ENCODE measurements around the gene DROSHA.
"Not testable (repeated sequence)": the region's sequence is repeated elsewhere in the genome, so short reads cannot be mapped to it uniquely, and the experiment has no call there.

DROSHA gene

DNA sequence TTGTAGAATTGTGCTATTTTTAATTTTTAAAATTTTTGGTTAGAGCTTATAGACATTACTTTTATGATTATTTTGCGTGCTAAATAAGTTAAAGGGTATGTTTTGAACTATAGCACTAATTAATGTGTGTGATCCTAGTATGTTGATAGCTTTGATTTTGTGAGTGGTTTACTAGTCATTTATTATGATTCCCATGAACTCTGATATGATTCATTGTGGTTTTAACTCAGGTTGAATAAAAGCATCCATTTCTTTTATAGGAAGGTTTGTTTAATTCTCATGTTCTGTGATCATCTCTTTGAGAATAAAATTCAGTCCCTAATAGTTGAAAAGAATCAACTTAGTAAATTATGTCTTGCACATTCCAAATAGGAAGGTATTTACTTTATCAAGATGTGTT lies 22.7 kb upstream of the DROSHA start:
- ChIA-PET POLR2A (no interaction called here), CTCF (interaction anchor here (1.1 kb wide), 1 partner anchor 12 kb away, joined by 5 read pairs; no protein-coding TSS in a partner anchor)
- TF ChIP-seq, protein P1, sequence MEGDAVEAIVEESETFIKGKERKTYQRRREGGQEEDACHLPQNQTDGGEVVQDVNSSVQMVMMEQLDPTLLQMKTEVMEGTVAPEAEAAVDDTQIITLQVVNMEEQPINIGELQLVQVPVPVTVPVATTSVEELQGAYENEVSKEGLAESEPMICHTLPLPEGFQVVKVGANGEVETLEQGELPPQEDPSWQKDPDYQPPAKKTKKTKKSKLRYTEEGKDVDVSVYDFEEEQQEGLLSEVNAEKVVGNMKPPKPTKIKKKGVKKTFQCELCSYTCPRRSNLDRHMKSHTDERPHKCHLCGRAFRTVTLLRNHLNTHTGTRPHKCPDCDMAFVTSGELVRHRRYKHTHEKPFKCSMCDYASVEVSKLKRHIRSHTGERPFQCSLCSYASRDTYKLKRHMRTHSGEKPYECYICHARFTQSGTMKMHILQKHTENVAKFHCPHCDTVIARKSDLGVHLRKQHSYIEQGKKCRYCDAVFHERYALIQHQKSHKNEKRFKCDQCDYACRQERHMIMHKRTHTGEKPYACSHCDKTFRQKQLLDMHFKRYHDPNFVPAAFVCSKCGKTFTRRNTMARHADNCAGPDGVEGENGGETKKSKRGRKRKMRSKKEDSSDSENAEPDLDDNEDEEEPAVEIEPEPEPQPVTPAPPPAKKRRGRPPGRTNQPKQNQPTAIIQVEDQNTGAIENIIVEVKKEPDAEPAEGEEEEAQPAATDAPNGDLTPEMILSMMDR (IDR thresholded peaks at IDR 0.05; ENCODE audit: control extremely low read depth, extremely low read depth, low read depth, missing control alignments) = no peak
- no peak for DNase-seq (ENCODE audit: extremely low spot score)

DNA sequence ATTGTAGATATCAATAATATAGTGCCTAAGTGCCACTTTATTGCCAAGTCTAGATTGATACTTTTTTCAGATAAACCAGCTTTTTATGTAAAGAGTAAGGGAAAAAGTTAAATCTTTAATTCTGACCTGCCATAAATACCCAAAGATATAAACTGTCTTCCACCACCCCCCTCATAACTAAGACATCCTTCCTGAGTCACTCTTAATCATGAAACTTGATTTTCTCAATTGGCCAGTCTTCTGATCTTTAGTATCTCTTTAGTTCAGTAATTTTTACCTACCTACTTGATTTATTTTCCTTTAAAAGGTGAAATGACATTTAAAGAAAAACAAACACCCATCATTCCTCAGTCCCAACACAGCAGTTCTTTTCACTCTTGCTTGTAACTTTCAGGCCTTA lies 22.0 kb upstream of the DROSHA start:
- DNase-seq (ENCODE audit: extremely low spot score) = no peak
- ChIA-PET CTCF (interaction anchor here (1.1 kb wide), 1 partner anchor 11 kb away, joined by 5 read pairs; no protein-coding TSS in a partner anchor), POLR2A (no interaction called here)
- TF ChIP-seq, protein P1 (IDR thresholded peaks at IDR 0.05; ENCODE audit: control extremely low read depth, extremely low read depth, low read depth, missing control alignments) = no peak

DNA sequence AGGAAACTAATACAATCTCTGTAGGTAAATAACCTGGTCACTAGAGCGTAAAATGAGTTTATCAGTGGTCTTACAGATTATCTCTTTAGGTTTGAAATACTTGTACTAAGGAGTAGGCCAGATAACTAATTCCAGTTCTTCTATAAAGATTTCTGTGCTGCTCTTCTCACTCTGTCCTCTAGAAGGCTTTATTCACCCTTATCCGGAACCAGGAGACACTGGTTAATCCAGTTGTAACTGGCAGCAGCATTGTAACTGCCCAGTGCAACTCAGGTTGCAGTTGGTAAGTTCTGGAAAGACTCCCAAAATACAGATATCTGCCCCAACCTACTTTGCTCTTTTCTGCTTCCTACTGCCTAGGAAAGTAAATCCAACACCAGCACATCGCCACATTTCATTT lies 20.0 kb upstream of the DROSHA start:
- TF ChIP-seq, protein P1 (IDR thresholded peaks at IDR 0.05; ENCODE audit: control extremely low read depth, extremely low read depth, low read depth, missing control alignments) = no peak
- ChIA-PET POLR2A (no interaction called here), CTCF (no interaction called here)
- no peak for DNase-seq (ENCODE audit: extremely low spot score)

DNA sequence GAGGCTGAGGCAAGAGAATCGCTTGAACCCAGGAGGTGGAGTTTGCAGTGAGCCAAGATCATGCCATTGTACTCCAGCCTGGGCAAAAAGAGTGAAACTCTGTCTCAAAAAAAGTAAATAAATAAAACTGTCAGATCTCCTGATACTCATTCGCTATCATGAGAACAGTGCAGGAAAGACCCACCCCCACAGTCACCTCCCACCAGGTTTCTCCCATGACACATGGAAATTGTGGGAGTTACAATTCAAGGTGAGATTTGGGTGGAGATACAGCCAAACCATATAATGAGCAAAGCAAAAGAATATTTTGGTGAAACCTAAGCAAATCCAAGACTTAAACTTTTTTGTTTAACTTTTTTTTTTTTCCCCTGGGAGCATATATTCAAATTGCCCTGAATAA lies 17.2 kb upstream of the DROSHA start:
- CTCF ChIA-PET; DNase-seq (ENCODE audit: extremely low spot score); POLR2A ChIA-PET: not testable (repeated sequence)

DNA sequence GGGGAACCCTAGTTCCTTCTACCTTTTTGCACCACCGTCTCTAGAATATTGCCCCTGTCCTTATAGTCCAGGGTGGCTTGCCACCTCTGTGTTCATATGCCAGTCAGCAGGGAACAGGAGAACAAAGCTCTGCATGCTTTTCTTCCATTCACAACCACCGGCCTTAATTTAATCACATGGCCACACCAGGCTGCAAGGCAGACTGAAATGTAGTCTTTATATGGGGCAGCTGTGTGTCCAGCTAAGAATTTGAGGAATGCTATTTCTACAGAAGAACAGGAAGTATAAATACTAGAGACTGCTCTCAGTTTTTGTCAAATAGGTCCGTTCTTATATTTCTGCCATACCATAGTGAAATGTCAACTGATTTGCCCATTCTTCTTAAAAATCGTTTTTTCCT lies 6.0 kb upstream of the DROSHA start:
- ChIA-PET CTCF (interaction anchor here (0.8 kb wide), 1 partner anchor 37 kb away, joined by 3 read pairs; no protein-coding TSS in a partner anchor), POLR2A (interaction anchor here (0.6 kb wide), 1 partner anchor 1948 kb away, joined by 3 read pairs; no protein-coding TSS in a partner anchor)
- DNase-seq (ENCODE audit: extremely low spot score) = no peak
- TF ChIP-seq, protein P1 (IDR thresholded peaks at IDR 0.05; ENCODE audit: control extremely low read depth, extremely low read depth, low read depth, missing control alignments) = no peak

DNA sequence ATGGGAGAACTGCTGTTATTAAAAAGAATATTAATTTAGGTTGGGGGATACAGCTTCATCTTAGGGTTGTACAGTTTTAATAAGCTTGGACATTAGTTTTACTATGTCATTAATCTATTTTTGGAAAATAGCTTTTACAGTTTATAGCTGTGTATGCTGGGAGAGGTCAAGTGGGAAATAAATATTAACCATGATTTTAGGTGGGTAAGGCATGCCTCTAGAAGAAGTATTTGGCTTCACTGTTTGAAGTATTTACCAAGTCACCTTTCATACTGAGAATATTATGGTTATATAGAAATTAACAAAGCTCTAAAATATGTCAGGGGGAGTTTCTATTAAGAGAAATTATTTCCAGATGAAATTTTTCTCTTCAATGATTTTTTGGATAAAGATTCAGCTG lies 5.5 kb upstream of the DROSHA start:
- DNase-seq (ENCODE audit: extremely low spot score) = no peak
- CTCF ChIA-PET = interaction anchor here (0.8 kb wide), 1 partner anchor 37 kb away, joined by 3 read pairs; no protein-coding TSS in a partner anchor
- TF ChIP-seq, protein P1 (IDR thresholded peaks at IDR 0.05; ENCODE audit: control extremely low read depth, extremely low read depth, low read depth, missing control alignments) = no peak
- POLR2A ChIA-PET = interaction anchor here (0.6 kb wide), 1 partner anchor 1948 kb away, joined by 3 read pairs; no protein-coding TSS in a partner anchor

DNA sequence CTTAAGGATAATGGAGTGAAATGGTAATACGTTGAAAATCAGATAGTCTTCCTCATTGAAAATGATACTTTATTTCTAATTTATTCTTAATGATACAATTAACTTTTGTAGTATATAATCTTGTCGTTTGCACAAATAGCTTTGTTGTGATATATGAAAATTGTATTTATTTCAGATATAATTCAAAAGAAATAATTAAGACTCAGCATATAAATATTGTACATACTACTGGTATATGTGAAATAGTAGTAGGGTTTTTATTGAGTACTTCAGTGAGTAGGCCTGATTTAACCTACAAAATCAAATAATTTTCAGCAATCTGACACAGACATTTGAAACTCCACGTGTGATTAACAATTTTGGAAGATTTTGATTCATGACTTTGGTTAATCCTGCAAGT lies 5.0 kb upstream of the DROSHA start:
- no peak for DNase-seq (ENCODE audit: extremely low spot score)
- ChIA-PET POLR2A (no interaction called here), CTCF (interaction anchor here (0.8 kb wide), 1 partner anchor 36 kb away, joined by 3 read pairs; no protein-coding TSS in a partner anchor)
- TF ChIP-seq, protein P1 (IDR thresholded peaks at IDR 0.05; ENCODE audit: control extremely low read depth, extremely low read depth, low read depth, missing control alignments) = no peak
